Activated naive CD8-positive, alpha-beta T cell (primary cell): Measurements from ENCODE around the gene WDR33.
"Not testable (repeated sequence)": the region's sequence is repeated elsewhere in the genome, so short reads cannot be mapped to it uniquely, and the experiment has no call there.

Experiments
- H3K27ac Mint-ChIP-seq: one replicate; pipeline ENCODE4 v1.8.0; 2021; ENCODE audit warnings: mixed read lengths
- H3K27me3 Mint-ChIP-seq: one replicate; pipeline ENCODE4 v1.8.0; 2021; ENCODE audit warnings: mixed read lengths
- H3K36me3 Mint-ChIP-seq: one replicate; pipeline ENCODE4 v1.8.0; 2021; ENCODE audit warnings: mixed read lengths
- H3K4me1 Mint-ChIP-seq: one replicate; pipeline ENCODE4 v1.8.0; 2021; ENCODE audit warnings: low read depth, mixed read lengths
- H3K4me3 Mint-ChIP-seq: one replicate; pipeline ENCODE4 v1.8.0; 2021; ENCODE audit warnings: mild to moderate bottlenecking, mixed read lengths
- H3K9me3 Mint-ChIP-seq: one replicate; pipeline ENCODE4 v1.8.0; 2021; ENCODE audit warnings: low read depth, mixed read lengths

Gene WDR33

GRCh38 chr2:127762441-127762840, 48.5 kb downstream of the WDR33 start:
- Mint-ChIP-seq H3K27ac (no peak overlapping the region), H3K4me3 (no peak overlapping the region), H3K9me3 (no peaks in the 10 kb centered on the region), H3K27me3 (no peaks in the 10 kb centered on the region), H3K4me1 (peaks cover 8% of the 10 kb centered on the region), H3K36me3 (peaks cover 15% of the 10 kb centered on the region)

- H3K4me1 Mint-ChIP-seq, result peaks cover 7% of the 10 kb centered on the region
- no peak overlapping the region for H3K4me3 Mint-ChIP-seq
- peaks cover 12% of the 10 kb centered on the region for H3K36me3 Mint-ChIP-seq
- no peaks in the 10 kb centered on the region for H3K9me3 Mint-ChIP-seq
- H3K27me3 Mint-ChIP-seq, result no peaks in the 10 kb centered on the region
- H3K27ac Mint-ChIP-seq, result peak overlapping the region; percentile 11
These were observed 51.0 kb downstream of the WDR33 start for GRCh38 chr2:127759931-127760330.

GRCh38 chr2:127754186-127754585, 56.8 kb downstream of the WDR33 start:
- peaks cover 7% of the 10 kb centered on the region for H3K4me1 Mint-ChIP-seq
- H3K4me3 Mint-ChIP-seq, result no peak overlapping the region
- H3K27me3 Mint-ChIP-seq, result no peaks in the 10 kb centered on the region
- H3K36me3 Mint-ChIP-seq, result peaks cover 3% of the 10 kb centered on the region
- H3K9me3 Mint-ChIP-seq, result no peaks in the 10 kb centered on the region
- H3K27ac Mint-ChIP-seq, result no peak overlapping the region

DNA sequence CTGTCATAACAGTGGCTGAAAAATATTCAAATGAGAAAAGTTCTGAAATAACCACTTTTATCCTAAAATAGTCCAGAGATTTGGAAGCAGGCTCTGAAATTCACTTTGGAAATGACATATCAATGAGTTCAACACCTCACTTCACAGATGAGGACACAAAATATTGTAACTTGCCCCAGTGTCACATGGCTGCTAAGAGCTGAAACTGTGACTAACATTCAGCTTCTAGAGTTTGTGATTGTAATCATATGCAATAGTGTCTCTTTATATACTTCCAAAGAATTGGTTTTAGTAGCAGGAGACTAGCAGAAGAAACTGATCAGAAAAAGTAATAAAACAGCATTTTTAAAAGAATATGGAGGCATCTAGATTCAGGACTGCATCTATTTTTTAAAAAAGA, 57.6 kb downstream of the WDR33 start:
- no peak overlapping the region for H3K4me3 Mint-ChIP-seq
- H3K27me3 Mint-ChIP-seq, result no peaks in the 10 kb centered on the region
- peak overlapping the region; percentile 54 for H3K27ac Mint-ChIP-seq

DNA sequence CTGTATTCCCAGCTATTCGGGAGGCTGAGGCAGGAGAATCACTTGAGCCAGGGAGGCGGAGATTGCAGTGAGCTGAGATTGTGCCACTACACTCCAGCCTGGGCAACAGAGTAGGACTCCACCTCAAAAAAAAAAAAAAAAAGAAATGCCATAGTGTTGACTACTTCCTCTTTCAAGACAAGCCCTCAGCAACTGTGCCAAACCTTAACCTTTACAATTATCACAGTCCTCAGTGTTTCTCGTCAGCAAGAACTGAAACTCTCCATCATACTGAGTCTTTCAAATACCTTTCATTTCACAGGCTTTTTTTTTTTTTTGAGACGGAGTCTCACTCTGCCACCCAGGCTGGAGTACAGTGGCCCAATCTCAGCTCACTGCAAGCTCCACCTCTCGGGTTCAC, 61.4 kb downstream of the WDR33 start:
- H3K36me3 Mint-ChIP-seq, H3K4me3 Mint-ChIP-seq, H3K27me3 Mint-ChIP-seq, H3K4me1 Mint-ChIP-seq, H3K9me3 Mint-ChIP-seq, H3K27ac Mint-ChIP-seq: not testable (repeated sequence)

More for the DNA sequence above, 57.6 kb downstream of the WDR33 start:
- Mint-ChIP-seq H3K4me1 (peaks cover 7% of the 10 kb centered on the region), H3K9me3 (no peaks in the 10 kb centered on the region), H3K36me3 (peaks cover 3% of the 10 kb centered on the region)

- H3K27ac Mint-ChIP-seq, result no peak overlapping the region
- no peaks in the 10 kb centered on the region for H3K27me3 Mint-ChIP-seq
- H3K36me3 Mint-ChIP-seq, result peaks cover 8% of the 10 kb centered on the region
- H3K9me3 Mint-ChIP-seq, result no peaks in the 10 kb centered on the region
- peaks cover 13% of the 10 kb centered on the region for H3K4me1 Mint-ChIP-seq
- H3K4me3 Mint-ChIP-seq, result no peak overlapping the region
These were observed 63.4 kb downstream of the WDR33 start for GRCh38 chr2:127747621-127748020.

DNA sequence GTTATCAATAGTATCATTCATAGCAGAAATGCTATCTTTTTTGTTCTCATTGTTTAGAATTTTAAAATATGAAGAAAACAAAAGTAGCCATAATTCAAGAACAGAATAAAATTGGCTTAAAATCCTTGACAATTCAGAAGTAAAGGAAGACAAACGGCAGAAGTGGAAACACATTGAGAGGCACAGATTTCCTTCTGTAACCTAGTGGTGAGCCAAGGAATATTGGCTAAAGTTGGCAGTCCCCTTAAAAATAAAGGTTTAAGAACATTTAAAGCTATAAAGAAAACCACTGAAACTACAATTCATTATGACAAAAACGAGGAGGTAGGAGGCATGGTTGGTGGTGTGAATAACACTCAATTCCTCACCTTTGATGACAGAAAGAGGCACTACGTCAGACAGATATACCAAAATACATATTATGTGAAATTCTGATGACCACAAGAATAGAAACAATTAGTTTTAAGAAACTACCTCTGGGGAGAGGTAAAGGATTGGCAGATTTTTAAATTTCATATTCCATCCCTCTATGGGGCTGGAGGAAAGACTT, 67.4 kb downstream of the WDR33 start:
- Mint-ChIP-seq H3K27ac (peak overlapping the region; percentile 18), H3K27me3 (no peaks in the 10 kb centered on the region), H3K36me3 (peaks cover 19% of the 10 kb centered on the region), H3K4me3 (no peak overlapping the region), H3K9me3 (no peaks in the 10 kb centered on the region), H3K4me1 (peaks cover 16% of the 10 kb centered on the region)

GRCh38 chr2:127740665-127741288, 70.2 kb downstream of the WDR33 start:
- Mint-ChIP-seq H3K4me3 (no peak overlapping the region), H3K27me3 (no peaks in the 10 kb centered on the region), H3K36me3 (peaks cover 23% of the 10 kb centered on the region), H3K27ac (no peak overlapping the region), H3K4me1 (peaks cover 16% of the 10 kb centered on the region), H3K9me3 (no peaks in the 10 kb centered on the region)

DNA sequence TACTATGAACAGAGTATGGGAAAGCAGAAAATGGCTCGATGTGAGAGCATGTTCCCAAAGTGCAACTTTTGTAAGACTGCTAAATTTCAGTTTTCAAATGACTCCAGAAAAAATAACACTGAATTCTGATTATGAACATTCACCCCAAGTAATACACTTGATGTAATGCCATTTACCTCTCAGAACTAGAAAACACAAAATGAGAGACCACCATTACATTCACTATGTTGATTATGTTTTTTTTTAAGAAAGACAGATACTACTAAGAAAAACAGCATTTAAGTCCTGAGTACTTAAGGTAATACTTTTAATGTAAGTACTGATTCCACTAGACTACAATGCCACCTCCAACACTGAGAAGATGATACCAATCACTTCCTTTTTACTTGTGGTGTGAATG, 71.2 kb downstream of the WDR33 start:
- H3K9me3 Mint-ChIP-seq, result no peaks in the 10 kb centered on the region
- no peak overlapping the region for H3K27ac Mint-ChIP-seq
- H3K36me3 Mint-ChIP-seq, result peaks cover 20% of the 10 kb centered on the region
- no peak overlapping the region for H3K4me3 Mint-ChIP-seq
- peaks cover 16% of the 10 kb centered on the region for H3K4me1 Mint-ChIP-seq
- H3K27me3 Mint-ChIP-seq, result no peaks in the 10 kb centered on the region

DNA sequence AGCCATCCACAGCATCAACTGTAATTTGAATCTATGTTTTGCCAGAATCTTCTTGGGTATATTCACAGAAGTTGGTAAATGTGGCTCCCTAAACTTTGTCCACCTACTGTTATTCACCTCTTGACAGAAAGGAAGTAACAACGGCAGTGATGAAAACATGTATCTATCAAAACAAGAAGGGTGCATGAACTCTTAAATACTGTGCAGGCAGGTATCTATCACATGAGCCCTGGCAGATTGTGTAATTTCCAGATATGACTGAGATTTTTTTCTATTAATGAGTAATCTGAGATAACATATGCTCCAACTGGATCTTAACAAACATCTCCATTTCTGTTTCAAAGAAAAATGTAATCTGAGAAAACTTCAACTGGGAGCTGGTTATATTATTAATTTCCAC, 73.1 kb downstream of the WDR33 start:
- peaks cover 7% of the 10 kb centered on the region for H3K4me1 Mint-ChIP-seq
- H3K27ac Mint-ChIP-seq, result no peak overlapping the region
- no peaks in the 10 kb centered on the region for H3K27me3 Mint-ChIP-seq
- H3K9me3 Mint-ChIP-seq, result no peaks in the 10 kb centered on the region
- H3K4me3 Mint-ChIP-seq, result no peak overlapping the region
- H3K36me3 Mint-ChIP-seq, result peaks cover 15% of the 10 kb centered on the region

GRCh38 chr2:127735537-127736399, 75.2 kb downstream of the WDR33 start:
- peaks cover 3% of the 10 kb centered on the region for H3K4me1 Mint-ChIP-seq
- peaks cover 11% of the 10 kb centered on the region for H3K36me3 Mint-ChIP-seq
- H3K27ac Mint-ChIP-seq, result no peak overlapping the region
- H3K4me3 Mint-ChIP-seq, result no peak overlapping the region
- no peaks in the 10 kb centered on the region for H3K9me3 Mint-ChIP-seq
- no peaks in the 10 kb centered on the region for H3K27me3 Mint-ChIP-seq

GRCh38 chr2:127735044-127735443, 75.9 kb downstream of the WDR33 start:
- Mint-ChIP-seq H3K27me3 (no peaks in the 10 kb centered on the region), H3K36me3 (peaks cover 11% of the 10 kb centered on the region), H3K4me1 (peaks cover 3% of the 10 kb centered on the region), H3K9me3 (no peaks in the 10 kb centered on the region), H3K27ac (no peak overlapping the region), H3K4me3 (no peak overlapping the region)

DNA sequence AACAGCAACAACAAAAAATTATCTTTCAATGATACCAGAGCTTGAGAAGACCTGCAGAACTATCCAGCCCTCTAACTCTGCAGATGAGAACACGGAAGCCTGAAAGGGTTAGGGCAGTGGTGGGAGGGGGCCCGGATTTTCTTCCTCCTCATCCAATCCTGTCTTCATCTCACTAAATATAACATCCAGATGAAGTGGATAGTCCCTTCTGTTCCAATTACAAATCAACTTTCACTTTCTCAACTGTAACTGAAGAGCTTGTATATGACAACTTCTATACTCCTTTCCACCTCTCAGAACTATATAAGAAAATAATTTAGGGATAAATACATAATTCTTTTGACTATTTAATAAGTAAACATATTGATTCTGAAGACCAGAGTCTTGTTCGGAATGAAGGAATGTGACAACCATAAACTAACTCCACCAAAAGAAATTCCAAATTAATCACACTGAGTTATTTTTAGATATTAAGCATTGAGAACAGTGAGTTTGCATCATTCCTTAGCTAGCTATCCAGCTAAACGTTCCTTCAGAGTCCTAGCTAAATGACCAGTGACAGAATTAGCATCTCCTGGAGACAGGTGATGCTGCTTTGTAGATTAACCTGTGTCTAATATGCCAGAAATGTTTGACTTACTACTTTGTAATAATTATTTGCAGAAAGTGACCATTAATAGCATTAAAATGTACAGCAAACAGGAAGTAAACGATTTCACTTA, 77.0 kb downstream of the WDR33 start:
- H3K4me3 Mint-ChIP-seq, result no peak overlapping the region
- no peak overlapping the region for H3K27ac Mint-ChIP-seq
- H3K36me3 Mint-ChIP-seq, result peaks cover 8% of the 10 kb centered on the region

DNA sequence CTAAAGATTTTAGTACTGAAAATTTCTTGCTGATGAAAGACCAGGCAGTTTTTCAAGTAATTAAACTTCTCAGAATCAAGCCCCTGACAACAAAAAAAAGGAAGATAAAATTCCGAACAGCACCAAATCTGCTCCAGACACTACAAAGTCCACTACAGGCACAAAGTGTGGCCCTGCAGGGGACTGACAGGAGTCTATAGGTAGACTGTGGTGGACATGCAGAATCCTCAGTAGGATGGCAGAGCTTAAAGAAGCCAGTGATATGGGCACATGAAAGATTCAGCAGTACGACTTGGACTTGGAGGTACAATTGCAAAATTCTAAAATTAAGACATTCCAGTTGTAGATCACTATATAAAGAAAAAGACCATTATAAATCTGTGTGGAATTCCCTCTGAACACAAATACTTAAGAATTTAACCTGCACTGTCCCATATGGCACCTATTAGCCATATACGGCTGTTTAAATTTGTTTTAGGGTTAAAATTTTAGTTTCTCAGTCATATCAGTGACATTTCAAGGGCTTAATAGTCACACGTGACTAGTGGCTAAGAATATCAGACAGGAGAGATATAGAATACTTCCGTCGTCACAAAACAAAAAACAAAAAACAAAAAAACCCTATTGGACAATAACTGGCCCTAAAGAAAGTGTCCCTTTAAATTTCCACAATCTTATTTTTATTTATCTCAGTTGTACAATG, 77.7 kb downstream of the WDR33 start:
- Mint-ChIP-seq H3K27ac (no peak overlapping the region), H3K9me3 (no peaks in the 10 kb centered on the region), H3K36me3 (peaks cover 2% of the 10 kb centered on the region), H3K4me1 (no peaks in the 10 kb centered on the region), H3K4me3 (no peak overlapping the region), H3K27me3 (no peaks in the 10 kb centered on the region)

More for the DNA sequence above, 77.0 kb downstream of the WDR33 start:
- Mint-ChIP-seq H3K4me1 (peaks cover under 1% of the 10 kb centered on the region), H3K9me3 (no peaks in the 10 kb centered on the region), H3K27me3 (no peaks in the 10 kb centered on the region)
